ENCODE measurements around the gene SRR.

Gene SRR

GRCh38 chr17:2363318-2363717 lies 59.6 kb downstream of the SRR start:
- no peaks in the 10 kb centered on the region for H4K20me1 ChIP-seq (ENCODE audit: low read depth, low read length)
- no peaks in the 10 kb centered on the region for H3K36me3 ChIP-seq (ENCODE audit: low read length)
- H3K9me3 ChIP-seq (ENCODE audit: insufficient read depth, low read length): no peaks in the 10 kb centered on the region
- no peaks in the 10 kb centered on the region for H3K9me2 ChIP-seq (replicated peaks; ENCODE audit: insufficient read depth, low read length)
- no peak overlapping the region for H2AFZ ChIP-seq (ENCODE audit: low read depth, low read length, severe bottlenecking)
- no peaks in the 10 kb centered on the region for H3K79me2 ChIP-seq (ENCODE audit: insufficient read depth, low read length)
- no peak overlapping the region for H3K27ac ChIP-seq (ENCODE audit: low read depth, low read length)
- no peaks in the 10 kb centered on the region for H3F3A ChIP-seq (ENCODE audit: insufficient read depth)
- no peak for TF ChIP-seq CTCF (IDR thresholded peaks at IDR 0.05; ENCODE audit: insufficient read depth, low read length, poor library complexity, severe bottlenecking)
- TF ChIP-seq EZH2phosphoT487 (conservative IDR thresholded peaks at IDR 0.05; ENCODE audit: low read length): no peak
- H3K4me3 ChIP-seq (ENCODE audit: insufficient read depth, low read length, poor library complexity, severe bottlenecking): no peak overlapping the region
- H3K27me3 ChIP-seq (ENCODE audit: low read length): no peaks in the 10 kb centered on the region
- H3K9ac ChIP-seq (ENCODE audit: low read length): no peak overlapping the region
- no peak overlapping the region for H3K4me2 ChIP-seq (ENCODE audit: low read depth, low read length, poor library complexity, severe bottlenecking)

- TF ChIP-seq EZH2phosphoT487 (conservative IDR thresholded peaks at IDR 0.05; ENCODE audit: low read length) (no peak), CTCF (IDR thresholded peaks at IDR 0.05; ENCODE audit: insufficient read depth, low read length, poor library complexity, severe bottlenecking) (no peak)
- no peak overlapping the region for H3K9ac ChIP-seq (ENCODE audit: low read length)
- no peaks in the 10 kb centered on the region for H3K36me3 ChIP-seq (ENCODE audit: low read length)
Observed at GRCh38 chr17:2363851-2364762, 60.4 kb downstream of the SRR start.

GRCh38 chr17:2364763-2365116 lies 61.0 kb downstream of the SRR start:
- no peak overlapping the region for H3K4me2 ChIP-seq (ENCODE audit: low read depth, low read length, poor library complexity, severe bottlenecking)
- no peak for TF ChIP-seq CTCF (IDR thresholded peaks at IDR 0.05; ENCODE audit: insufficient read depth, low read length, poor library complexity, severe bottlenecking)
- no peak for TF ChIP-seq EZH2phosphoT487 (conservative IDR thresholded peaks at IDR 0.05; ENCODE audit: low read length)
- H2AFZ ChIP-seq (ENCODE audit: low read depth, low read length, severe bottlenecking): no peak overlapping the region
- no peak overlapping the region for H3K27ac ChIP-seq (ENCODE audit: low read depth, low read length)
- H3K4me3 ChIP-seq (ENCODE audit: insufficient read depth, low read length, poor library complexity, severe bottlenecking): no peak overlapping the region
- H3K9me3 ChIP-seq (ENCODE audit: insufficient read depth, low read length): no peaks in the 10 kb centered on the region
- H3F3A ChIP-seq (ENCODE audit: insufficient read depth): no peaks in the 10 kb centered on the region
- no peaks in the 10 kb centered on the region for H3K36me3 ChIP-seq (ENCODE audit: low read length)
- H3K9ac ChIP-seq (ENCODE audit: low read length): no peak overlapping the region
- no peaks in the 10 kb centered on the region for H3K79me2 ChIP-seq (ENCODE audit: insufficient read depth, low read length)
- no peaks in the 10 kb centered on the region for H4K20me1 ChIP-seq (ENCODE audit: low read depth, low read length)
- H3K9me2 ChIP-seq (replicated peaks; ENCODE audit: insufficient read depth, low read length): no peaks in the 10 kb centered on the region
- no peaks in the 10 kb centered on the region for H3K27me3 ChIP-seq (ENCODE audit: low read length)

More at GRCh38 chr17:2363851-2364762, 60.4 kb downstream of the SRR start:
- no peaks in the 10 kb centered on the region for H3K27me3 ChIP-seq (ENCODE audit: low read length)
- H3F3A ChIP-seq (ENCODE audit: insufficient read depth): no peaks in the 10 kb centered on the region
- H3K4me2 ChIP-seq (ENCODE audit: low read depth, low read length, poor library complexity, severe bottlenecking): no peak overlapping the region
- H3K79me2 ChIP-seq (ENCODE audit: insufficient read depth, low read length): no peaks in the 10 kb centered on the region
- no peaks in the 10 kb centered on the region for H3K9me3 ChIP-seq (ENCODE audit: insufficient read depth, low read length)
- H4K20me1 ChIP-seq (ENCODE audit: low read depth, low read length): no peaks in the 10 kb centered on the region
- H2AFZ ChIP-seq (ENCODE audit: low read depth, low read length, severe bottlenecking): no peak overlapping the region
- H3K4me3 ChIP-seq (ENCODE audit: insufficient read depth, low read length, poor library complexity, severe bottlenecking): no peak overlapping the region
- no peak overlapping the region for H3K27ac ChIP-seq (ENCODE audit: low read depth, low read length)
- H3K9me2 ChIP-seq (replicated peaks; ENCODE audit: insufficient read depth, low read length): no peaks in the 10 kb centered on the region
